Loucy (cell line): ENCODE measurements around the gene SPEG.

ENCODE experiments used
- EZH2phosphoT487 ChIP-seq: fragments of 200-600 bp; IDR thresholded peaks from 2 replicates; pipeline ENCODE4 v1.6.1; 2018; ENCODE audit warnings: antibody characterized with exemption, mild to moderate bottlenecking, moderate library complexity, borderline replicate concordance
- TF ChIP-seq, protein P1 (sequence below): fragments of 200-600 bp; sonication (generic); conservative IDR thresholded peaks from 2 replicates; pipeline ENCODE4 v1.5.1; 2014; ENCODE audit warnings: mild to moderate bottlenecking, antibody characterized with exemption, low read length

DNA sequence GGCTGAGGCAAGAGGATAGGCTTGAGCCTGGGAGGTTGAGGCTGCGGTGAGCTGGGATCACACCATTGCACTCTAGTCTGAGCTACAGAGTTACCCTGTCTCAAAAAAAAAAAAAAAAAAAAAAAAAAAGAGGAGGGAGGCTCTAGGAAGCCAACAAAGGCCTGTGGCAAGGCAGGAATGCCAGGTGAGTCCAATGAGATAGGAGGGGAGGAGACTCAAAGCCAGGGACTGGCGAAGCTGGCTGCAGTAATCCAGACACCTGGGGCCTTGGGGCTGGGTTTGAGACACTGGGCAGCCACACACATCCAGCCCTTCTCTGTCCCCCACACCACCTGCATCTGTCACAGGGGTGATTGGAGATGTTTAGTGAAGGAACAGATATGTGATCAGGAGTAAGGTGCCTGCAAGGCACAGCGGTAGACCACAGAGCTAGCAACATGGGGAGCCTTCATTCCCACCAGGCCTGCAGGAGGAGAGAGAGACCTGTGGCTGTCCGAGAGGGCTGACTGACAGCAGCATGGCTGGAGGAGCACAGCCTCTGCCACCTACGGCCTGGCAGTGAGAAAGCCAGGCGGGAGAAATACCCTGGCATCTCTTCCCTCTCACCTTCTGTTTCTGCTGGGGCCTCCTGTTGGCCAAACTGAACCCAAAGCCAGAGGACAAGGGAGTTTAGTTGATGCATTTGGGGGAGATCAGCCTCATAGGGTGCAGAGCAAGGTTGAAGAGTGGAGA, 99.5 kb downstream of the SPEG start:
- TF ChIP-seq, protein P1, sequence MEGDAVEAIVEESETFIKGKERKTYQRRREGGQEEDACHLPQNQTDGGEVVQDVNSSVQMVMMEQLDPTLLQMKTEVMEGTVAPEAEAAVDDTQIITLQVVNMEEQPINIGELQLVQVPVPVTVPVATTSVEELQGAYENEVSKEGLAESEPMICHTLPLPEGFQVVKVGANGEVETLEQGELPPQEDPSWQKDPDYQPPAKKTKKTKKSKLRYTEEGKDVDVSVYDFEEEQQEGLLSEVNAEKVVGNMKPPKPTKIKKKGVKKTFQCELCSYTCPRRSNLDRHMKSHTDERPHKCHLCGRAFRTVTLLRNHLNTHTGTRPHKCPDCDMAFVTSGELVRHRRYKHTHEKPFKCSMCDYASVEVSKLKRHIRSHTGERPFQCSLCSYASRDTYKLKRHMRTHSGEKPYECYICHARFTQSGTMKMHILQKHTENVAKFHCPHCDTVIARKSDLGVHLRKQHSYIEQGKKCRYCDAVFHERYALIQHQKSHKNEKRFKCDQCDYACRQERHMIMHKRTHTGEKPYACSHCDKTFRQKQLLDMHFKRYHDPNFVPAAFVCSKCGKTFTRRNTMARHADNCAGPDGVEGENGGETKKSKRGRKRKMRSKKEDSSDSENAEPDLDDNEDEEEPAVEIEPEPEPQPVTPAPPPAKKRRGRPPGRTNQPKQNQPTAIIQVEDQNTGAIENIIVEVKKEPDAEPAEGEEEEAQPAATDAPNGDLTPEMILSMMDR: no peak
- no peak for TF ChIP-seq EZH2phosphoT487
